Suppressor macrophage treated with lipopolysaccharide for 4 hours (primary cell): ENCODE results near the gene CCDC78.

ENCODE experiments used
- DNase-seq: peaks from one replicate; pipeline ENCODE4 v3.0.0-alpha.2; 2020

The CCDC78 gene

DNA sequence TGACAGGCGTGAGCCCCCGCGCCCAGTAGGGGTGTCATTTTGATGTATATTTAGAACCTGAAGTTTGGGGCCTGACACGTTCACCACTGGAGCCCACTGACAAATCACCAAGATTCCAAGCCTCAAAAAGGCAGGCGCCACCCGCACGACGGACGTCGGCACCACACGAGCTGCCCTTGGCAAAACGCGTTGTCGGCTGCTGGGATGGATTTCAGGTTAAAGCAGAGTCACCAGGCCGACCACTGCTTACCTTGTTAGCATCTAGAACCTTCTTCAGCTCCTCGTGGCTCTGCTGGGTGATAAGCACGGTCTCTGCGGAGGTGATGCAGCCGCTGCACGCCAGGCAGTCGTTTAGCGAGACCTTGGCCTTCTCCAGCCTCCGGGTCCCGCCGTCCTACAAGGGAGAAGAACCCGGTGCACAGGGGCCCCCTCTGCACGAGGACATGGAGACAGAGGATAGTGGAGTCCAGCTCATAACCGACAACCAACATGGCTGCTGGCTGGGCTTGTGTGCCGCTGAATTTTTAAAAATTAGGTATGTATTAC lies 10.8 kb upstream of the CCDC78 start:
- DNase-seq: no peak

DNA sequence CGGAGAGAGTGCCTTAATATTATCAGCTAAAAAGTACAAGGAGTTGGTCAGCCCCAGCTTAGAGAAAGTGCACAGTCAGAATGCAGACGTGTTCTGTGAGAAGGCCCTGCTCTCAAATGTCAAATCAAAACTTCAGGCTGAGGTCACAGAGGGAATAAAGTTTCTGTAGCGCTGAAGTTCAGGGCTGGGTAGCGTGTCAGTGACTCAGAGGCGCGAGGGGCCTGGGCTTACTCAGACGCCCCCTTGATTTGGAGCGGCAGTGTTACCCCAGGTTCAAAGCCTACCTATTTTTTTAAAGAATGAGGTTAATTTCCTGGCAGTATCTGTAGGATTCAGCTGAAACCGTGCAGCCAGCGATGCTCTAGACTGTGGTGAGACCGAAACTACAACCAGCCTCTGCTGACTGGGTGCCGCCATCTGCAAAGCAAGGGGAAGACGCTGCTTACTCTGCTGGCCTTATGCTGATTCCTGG lies 9.8 kb upstream of the CCDC78 start:
- no peak for DNase-seq

DNA sequence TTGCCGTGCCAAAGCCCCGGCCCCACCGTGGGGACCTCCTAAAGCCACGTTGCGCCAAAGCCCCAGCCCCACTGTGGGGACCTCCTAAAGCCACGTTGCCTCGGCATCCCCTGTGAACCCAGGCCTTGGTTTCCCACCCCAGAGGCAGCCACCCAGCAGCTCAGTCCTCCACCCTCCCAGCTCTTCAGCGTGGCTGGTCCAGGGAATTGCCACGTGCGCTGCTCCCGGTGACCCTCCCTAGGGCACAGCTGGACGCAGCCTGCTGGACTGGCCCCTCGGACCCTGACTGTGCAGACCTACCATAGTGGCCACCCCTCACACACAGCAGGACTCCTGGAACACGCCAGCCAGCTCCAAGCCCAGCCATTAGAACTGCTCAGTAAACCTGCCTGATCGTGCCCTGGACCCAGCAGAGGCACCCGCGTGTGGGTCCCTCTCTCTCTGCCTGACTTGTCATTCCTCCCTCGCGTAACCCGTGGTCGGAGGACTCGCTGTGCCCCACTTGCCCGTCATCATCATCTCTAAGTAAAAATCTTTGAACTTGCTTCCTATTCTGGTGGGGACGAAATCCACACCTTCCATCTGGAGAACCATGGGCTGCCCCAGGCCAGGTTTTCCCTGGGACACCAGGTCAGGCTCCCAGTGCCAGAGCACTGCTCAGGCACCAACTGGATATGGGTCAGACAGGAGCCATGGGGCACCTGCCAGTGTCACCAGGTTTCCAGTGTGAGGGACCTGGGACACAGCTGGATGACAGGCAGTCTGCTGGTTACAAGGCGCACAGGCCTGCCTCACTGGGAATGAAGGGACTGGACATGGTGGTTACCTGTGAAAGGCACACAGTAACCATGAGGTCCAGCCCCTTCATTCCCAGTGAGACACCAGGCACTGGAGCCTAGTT lies 9.0 kb upstream of the CCDC78 start:
- no peak for DNase-seq

GRCh38 chr16:734208-734980 lies 8.2 kb upstream of the CCDC78 start:
- no peak for DNase-seq

DNA sequence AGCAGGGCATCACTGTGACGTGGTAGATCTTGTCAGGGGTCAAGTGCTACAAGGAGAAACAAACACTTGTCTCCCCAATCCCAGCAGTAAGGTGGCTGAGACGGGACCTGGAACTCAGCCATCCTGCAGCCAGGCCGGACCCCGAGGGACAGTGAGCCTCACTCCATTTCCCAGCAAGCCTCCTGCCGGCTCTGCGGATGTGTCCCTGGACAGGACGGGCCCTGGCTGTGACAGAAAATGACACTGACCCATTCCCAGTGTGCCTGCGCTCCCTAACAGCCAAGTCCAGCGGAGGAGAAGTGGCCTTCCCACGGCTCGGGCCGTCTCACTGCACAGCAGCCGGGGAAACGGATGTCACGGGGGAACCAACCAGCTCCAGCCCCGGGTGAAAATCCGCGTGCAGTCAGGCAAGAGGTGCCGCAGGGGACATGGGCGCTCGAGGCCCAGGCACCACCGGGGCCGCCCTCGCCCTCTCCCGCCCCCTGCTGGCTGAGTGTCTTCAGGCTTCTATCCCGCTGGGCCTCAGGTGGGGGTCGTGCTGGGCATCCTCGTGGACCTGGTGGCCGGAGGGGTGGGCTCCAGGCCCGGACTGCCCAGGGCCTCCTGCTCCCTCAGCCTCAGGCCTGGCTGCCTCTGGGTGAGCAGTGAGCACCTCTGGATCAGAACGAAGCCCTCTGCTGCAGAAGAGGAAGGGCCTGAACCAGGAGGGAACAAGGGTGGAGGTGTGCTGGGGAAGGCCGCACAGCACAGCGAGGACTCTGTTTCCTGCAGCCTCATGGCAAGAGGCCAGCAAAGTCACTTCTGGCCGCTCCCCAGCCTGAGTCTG lies 7.4 kb upstream of the CCDC78 start:
- DNase-seq: no peak

GRCh38 chr16:732936-733335 lies 6.7 kb upstream of the CCDC78 start:
- DNase-seq: no peak

- no peak for DNase-seq
Measured at GRCh38 chr16:732332-732731, 6.1 kb upstream of the CCDC78 start.

- no peak for DNase-seq
Measured at GRCh38 chr16:730666-731509, 4.6 kb upstream of the CCDC78 start.

GRCh38 chr16:729768-730665 lies 3.8 kb upstream of the CCDC78 start:
- DNase-seq: no peak

- no peak for DNase-seq
Measured at GRCh38 chr16:728890-729744, 2.9 kb upstream of the CCDC78 start.

- peak; percentile 56 for DNase-seq
Measured at GRCh38 chr16:728131-728889, 2.1 kb upstream of the CCDC78 start.

DNA sequence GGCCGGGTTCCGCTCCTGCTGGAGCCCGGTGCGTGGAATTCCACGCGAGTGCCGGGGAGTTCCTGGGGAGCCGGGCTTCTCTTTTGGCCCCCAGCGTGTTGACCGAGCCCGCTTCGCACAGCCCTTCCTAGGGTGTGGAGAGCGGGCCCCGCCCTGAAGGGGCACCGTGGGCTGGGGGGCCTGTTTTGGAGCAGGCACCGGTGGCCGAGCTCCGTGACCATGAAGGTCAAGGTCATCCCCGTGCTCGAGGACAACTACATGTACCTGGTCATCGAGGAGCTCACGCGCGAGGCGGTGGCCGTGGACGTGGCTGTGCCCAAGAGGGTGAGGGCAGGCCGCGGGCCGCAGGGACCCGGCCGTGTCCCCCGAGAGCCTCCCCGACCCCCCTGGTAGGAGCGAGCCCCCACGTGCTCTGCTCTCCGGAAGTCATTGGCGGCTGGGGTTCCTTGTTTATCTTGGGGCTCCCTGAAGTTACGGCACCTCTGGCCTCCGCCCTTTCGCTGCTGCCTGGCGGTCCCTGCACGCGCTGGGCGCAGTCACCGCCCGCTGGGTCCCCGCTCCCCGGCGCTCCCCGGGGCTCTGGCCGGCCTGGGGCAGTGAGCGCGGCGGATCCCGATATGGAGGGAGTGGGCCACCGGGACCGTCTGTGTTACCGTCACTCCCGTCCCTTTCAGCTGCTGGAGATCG lies 1.2 kb upstream of the CCDC78 start:
- DNase-seq: no peak

DNA sequence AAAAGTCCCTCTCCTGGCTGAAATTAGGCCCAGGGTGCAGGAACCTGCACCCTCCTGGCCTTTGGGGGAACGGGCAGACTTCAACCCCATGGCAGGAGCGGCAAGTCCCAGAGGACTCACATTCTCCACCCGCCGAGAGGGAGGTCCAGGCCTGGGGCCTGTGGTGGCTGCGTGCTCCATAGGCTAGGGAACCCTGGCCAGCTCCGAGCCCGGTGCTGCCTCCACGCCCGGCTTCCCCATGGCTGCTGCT lies 130 bp downstream of the CCDC78 start:
- no peak for DNase-seq

DNA sequence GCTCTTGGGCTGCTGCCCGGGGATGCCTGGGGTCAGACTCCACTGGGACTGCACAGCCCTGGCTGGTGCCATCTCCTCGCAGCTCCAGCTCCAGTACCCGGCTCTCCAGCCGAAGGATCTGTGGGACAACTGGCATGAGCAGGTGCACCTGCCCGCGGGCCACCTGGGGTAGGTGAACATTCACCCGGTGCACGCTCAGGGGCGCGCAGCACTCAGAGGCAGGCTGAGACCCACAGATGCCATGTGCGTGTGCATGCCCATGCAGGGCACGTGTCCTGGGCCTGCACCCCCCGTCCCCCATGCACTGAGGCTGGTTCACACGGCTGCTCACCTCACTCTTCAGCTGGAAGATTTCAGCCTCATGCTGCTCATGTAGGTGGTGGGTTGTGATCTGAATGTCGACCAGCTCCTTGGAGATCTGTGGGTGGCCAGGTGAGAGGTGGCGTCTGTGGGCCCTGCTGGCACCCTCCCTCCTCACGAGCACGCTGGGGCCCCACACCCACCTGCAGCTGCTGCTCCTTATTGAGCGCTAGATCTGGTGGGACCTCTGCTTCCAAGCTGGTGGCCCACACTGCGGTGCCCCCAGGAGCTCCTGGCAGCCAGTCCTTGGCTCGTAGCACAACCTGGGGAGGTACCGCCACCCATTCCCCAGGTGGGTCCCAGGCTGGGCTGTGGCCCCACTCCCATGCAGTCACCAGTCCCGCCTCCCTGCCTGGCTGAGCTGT lies 618 bp downstream of the CCDC78 start:
- DNase-seq: no peak

DNA sequence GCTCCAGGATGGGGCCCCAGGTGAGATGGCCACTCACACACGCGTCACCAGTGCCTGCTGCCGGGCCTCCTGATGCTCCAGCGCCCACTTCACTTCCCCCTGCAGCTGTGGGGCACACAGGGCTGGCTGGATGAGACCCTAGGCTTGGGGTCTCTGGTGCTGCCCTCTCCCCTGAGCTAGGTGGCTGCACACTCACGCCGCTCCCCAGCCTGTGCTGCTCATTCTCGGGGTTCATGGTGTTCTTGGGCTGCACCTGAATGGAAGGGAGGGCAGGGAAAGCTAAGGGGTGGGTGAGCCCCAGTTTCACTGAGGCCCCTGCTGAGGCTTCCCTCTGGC lies 1.2 kb downstream of the CCDC78 start:
- no peak for DNase-seq

DNA sequence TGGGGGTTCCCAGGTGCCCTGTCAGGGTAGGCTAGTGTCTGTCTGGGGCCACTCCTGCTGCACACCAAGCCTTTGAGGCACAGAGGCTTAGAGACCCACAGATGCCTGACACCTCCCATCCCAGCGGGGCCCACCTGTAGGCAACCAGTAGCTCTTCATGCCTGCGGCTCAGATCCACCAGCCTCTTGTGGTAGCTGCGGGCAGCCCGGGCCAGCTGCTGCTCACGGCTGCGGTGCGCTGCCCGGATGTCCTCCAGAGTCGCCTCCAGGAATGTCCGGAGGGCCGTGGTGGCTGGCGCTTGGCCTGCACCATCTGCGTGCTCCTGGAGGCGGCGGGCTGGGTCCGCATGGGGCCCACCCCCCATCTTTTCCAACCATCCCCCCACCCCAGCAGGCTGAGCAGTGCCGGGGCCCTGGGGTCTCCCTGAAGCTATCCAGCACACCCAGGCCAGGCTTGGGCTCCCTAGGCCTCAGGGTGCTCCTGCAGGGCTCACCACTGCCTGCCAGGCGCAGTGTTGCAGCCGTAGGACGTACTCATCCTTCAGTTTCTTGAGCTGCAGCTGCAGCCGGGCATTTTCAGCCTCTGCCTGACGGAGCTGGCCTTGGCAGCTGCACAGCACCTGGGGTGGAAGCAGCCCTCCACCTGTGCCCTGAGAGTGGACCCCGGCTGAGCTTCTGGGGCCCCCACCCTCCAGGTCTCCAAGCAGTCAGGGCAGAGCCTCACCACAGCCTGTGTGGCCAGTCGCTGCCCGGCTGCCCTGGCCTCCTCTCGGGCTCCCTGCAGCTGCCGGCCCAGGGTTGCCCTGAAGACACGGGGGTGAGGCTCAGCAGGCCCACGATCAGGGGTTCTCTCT lies 1.8 kb downstream of the CCDC78 start:
- no peak for DNase-seq

DNA sequence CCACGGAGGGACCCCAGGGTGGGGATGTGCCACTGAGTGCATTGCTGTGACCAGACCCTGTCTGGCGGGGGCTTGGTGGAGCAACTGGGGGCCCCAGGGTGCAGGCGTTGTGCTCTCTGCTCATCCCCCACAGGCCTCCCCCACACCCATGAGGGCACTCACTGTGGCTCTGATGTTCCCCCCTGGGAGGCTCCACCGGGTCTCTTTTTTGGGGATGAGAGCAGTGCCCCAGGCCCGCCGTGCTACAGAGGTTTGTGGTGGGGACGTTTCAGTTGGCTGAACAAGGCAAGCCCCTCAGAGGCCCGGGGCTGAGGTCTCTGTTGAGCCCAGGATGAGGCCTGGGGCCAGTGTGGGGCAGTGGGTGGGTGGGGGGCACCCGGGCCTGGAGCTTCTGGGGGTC lies 2.5 kb downstream of the CCDC78 start:
- DNase-seq: no peak
